Liver (tissue), 9 donors: ENCODE measurements around the gene DGKE. TPM values are rescaled to one million over a fixed set of nuclear protein-coding genes. Genes with fewer than 3 reads are reported as not detected.

Source experiments
- DNase-seq: peaks from one replicate; pipeline ENCODE4 v3.0.0-alpha.2; 2017; ENCODE audit warnings: low spot score
- H3K27ac ChIP-seq, 2 donors: one replicate each; pipeline ENCODE4 v1.7.0; 2013; ENCODE audit warnings: inconsistent platforms in 2 of 2, low read length in 2 of 2, control low read depth in 1 of 2, low read depth in 1 of 2, mild to moderate bottlenecking in 1 of 2
- H3K27me3 ChIP-seq, 4 donors: one replicate each; pipeline versions ENCODE4 v1.6.1 to v1.7.0; 2013; ENCODE audit warnings: low read length in 3 of 4, inconsistent platforms in 1 of 4, mild to moderate bottlenecking in 1 of 4, moderate library complexity in 1 of 4; ENCODE audit not compliant: control insufficient read depth in 4 of 4, insufficient read depth in 4 of 4
- H3K36me3 ChIP-seq, 4 donors: one replicate each; pipeline versions ENCODE4 v1.6.1 to v1.7.0; 2013; ENCODE audit warnings: low read length in 3 of 4, mild to moderate bottlenecking in 3 of 4, low read depth in 1 of 4, moderate library complexity in 1 of 4; ENCODE audit not compliant: control insufficient read depth in 4 of 4, insufficient read depth in 3 of 4
- H3K4me1 ChIP-seq, 4 donors: one replicate each; pipeline versions ENCODE4 v1.6.1 to v1.7.0; 2013; ENCODE audit warnings: low read length in 3 of 4, mild to moderate bottlenecking in 3 of 4, moderate library complexity in 1 of 4; ENCODE audit not compliant: control insufficient read depth in 4 of 4, insufficient read depth in 4 of 4
- H3K4me3 ChIP-seq, 3 donors: one replicate each; pipeline versions ENCODE4 v1.6.1 to v1.7.0; 2013; ENCODE audit warnings: low read length in 3 of 3, control low read depth in 1 of 3, low read depth in 1 of 3, mild to moderate bottlenecking in 1 of 3
- H3K9ac ChIP-seq, 2 donors: one replicate each; pipeline ENCODE4 v1.7.0; 2013; ENCODE audit warnings: low read length in 2 of 2, mild to moderate bottlenecking in 2 of 2, moderate library complexity in 2 of 2, control low read depth in 1 of 2, low read depth in 1 of 2
- H3K9me3 ChIP-seq, 4 donors: one replicate each; pipeline versions ENCODE4 v1.6.1 to v1.7.0; 2013; ENCODE audit warnings: low read length in 3 of 4; ENCODE audit not compliant: control insufficient read depth in 4 of 4
- ATF3 ChIP-seq: IDR thresholded peaks from 2 replicates; pipeline ENCODE4 v1.6.1; 2016; ENCODE audit warnings: antibody characterized with exemption
- CTCF ChIP-seq: fragments of 150-350 bp; IDR thresholded peaks from 2 replicates; pipeline ENCODE4 v1.5.1; 2017; ENCODE audit warnings: improper control_type of control experiment, low read depth, low read length; ENCODE audit not compliant: missing input control
- EGR1 ChIP-seq, 2 donors: IDR thresholded peaks; 2 replicates each; pipeline ENCODE4 v1.6.1; 2016 to 2018; ENCODE audit warnings: antibody characterized with exemption in 2 of 2, low read depth in 2 of 2
- FOXA1 ChIP-seq: IDR thresholded peaks from 2 replicates; pipeline ENCODE4 v1.6.1; 2016; ENCODE audit warnings: antibody characterized with exemption
- GABPA ChIP-seq, 2 donors: IDR thresholded peaks in 1 of 2; conservative IDR thresholded peaks in 1 of 2; 2 replicates each; pipeline ENCODE4 v1.6.1; 2016; ENCODE audit warnings: antibody characterized with exemption in 2 of 2, mild to moderate bottlenecking in 1 of 2, moderate library complexity in 1 of 2
- HNF4A ChIP-seq, 2 donors: conservative IDR thresholded peaks; 2 replicates each; pipeline ENCODE4 v1.6.1; 2016; ENCODE audit warnings: antibody characterized with exemption in 2 of 2, mild to moderate bottlenecking in 2 of 2
- HNF4G ChIP-seq: IDR thresholded peaks from 2 replicates; pipeline ENCODE4 v1.6.1; 2016; ENCODE audit warnings: antibody characterized with exemption
- NR2F2 ChIP-seq: IDR thresholded peaks from 2 replicates; pipeline ENCODE4 v1.6.1; 2016; ENCODE audit warnings: antibody characterized with exemption
- RAD21 ChIP-seq, 2 donors: IDR thresholded peaks; 2 replicates each; pipeline ENCODE4 v1.6.1; 2016; ENCODE audit warnings: antibody characterized with exemption in 2 of 2, mild to moderate bottlenecking in 2 of 2
- SP1 ChIP-seq: IDR thresholded peaks from 2 replicates; pipeline ENCODE4 v1.6.1; 2018; ENCODE audit warnings: antibody characterized with exemption, mild to moderate bottlenecking
- YY1 ChIP-seq: IDR thresholded peaks from 2 replicates; pipeline ENCODE4 v1.6.1; 2016; ENCODE audit warnings: antibody characterized with exemption, mild to moderate bottlenecking
- WGBS: extraction: QIAGEN DNeasy Blood & Tissue Kit; methylation state at CpG from one replicate; pipeline ENCODE4 v1.1.7; 2013; 5-methylcytosine and 5-hydroxymethylcytosine counted together
- polyA plus RNA-seq, 2 donors: library from polyadenylated mRNA; stranded (reverse) in 1 of 2; unstranded in 1 of 2; fragments of 200-250 nt in 1 of 2; fragments of >200 nt in 1 of 2; fragmentation: Nextera tagmentation in 1 of 2; extraction: Ambion mirVana in 1 of 2; gene quantifications; one replicate each; pipeline versions ENCODE4 v1.2.1 to v1.2.3, GENCODE V29; 2013 to 2015
- total RNA-seq, 2 donors: library from RNA; depleted of rRNA; stranded (reverse); fragments of >200 nt; gene quantifications; one replicate each; pipeline ENCODE4 v1.2.3, GENCODE V29; 2014
- TF ChIP-seq, protein P1 (sequence below): IDR thresholded peaks from 2 replicates; pipeline ENCODE4 v1.6.1; 2016; ENCODE audit warnings: antibody characterized with exemption
- TF ChIP-seq, protein P2 (sequence below): IDR thresholded peaks from 2 replicates; pipeline ENCODE4 v1.6.1; 2016; ENCODE audit warnings: antibody characterized with exemption, mild to moderate bottlenecking
- donor health status: healthy.
- donor health status: healthy.
- donor health status: healthy.
- donor health status: healthy.
- donor health status: healthy.

The DGKE gene
- total RNA-seq (1 to 10 TPM; 1.0 to 5.9 TPM), polyA plus RNA-seq (1 to 10 TPM; 1.3 to 4.3 TPM)

GRCh38 chr17:56833809-56834379, at the start of gene DGKE, which contains the start of gene C17orf67:
Gene DGKE (plus strand): TSS chr17:56834151. CDS start chr17:56834796, 645 bp downstream.
Gene C17orf67 (minus strand): TSS chr17:56833920. CDS start chr17:56815810, 18,110 bp downstream.
- Histone ChIP-seq H3K27me3 (no peaks in the 10 kb centered on the region), H3K9ac (peak within 1 kb of the TSS; percentile 27 to 67), H3K9me3 (no peaks in the 10 kb centered on the region), H3K36me3 (no peaks in the 10 kb centered on the region), H3K27ac (peak within 1 kb of the TSS; percentile 90 to 91), H3K4me3 (peak within 1 kb of the TSS; percentile 56 to 74 (median 59)), H3K4me1 (peaks cover 8 to 28% (median 18%) of the 10 kb centered on the region in 4 donors)
- 1% methylated on average over 66 of the region's 66 CpGs for WGBS
- peak; percentile 99 for DNase-seq
- TF ChIP-seq, protein P1, sequence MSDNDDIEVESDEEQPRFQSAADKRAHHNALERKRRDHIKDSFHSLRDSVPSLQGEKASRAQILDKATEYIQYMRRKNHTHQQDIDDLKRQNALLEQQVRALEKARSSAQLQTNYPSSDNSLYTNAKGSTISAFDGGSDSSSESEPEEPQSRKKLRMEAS, result peak; percentile 28
- TF ChIP-seq SP1, result peak; percentile 10
- TF ChIP-seq, protein P2, sequence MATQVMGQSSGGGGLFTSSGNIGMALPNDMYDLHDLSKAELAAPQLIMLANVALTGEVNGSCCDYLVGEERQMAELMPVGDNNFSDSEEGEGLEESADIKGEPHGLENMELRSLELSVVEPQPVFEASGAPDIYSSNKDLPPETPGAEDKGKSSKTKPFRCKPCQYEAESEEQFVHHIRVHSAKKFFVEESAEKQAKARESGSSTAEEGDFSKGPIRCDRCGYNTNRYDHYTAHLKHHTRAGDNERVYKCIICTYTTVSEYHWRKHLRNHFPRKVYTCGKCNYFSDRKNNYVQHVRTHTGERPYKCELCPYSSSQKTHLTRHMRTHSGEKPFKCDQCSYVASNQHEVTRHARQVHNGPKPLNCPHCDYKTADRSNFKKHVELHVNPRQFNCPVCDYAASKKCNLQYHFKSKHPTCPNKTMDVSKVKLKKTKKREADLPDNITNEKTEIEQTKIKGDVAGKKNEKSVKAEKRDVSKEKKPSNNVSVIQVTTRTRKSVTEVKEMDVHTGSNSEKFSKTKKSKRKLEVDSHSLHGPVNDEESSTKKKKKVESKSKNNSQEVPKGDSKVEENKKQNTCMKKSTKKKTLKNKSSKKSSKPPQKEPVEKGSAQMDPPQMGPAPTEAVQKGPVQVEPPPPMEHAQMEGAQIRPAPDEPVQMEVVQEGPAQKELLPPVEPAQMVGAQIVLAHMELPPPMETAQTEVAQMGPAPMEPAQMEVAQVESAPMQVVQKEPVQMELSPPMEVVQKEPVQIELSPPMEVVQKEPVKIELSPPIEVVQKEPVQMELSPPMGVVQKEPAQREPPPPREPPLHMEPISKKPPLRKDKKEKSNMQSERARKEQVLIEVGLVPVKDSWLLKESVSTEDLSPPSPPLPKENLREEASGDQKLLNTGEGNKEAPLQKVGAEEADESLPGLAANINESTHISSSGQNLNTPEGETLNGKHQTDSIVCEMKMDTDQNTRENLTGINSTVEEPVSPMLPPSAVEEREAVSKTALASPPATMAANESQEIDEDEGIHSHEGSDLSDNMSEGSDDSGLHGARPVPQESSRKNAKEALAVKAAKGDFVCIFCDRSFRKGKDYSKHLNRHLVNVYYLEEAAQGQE, result no peak

DNA sequence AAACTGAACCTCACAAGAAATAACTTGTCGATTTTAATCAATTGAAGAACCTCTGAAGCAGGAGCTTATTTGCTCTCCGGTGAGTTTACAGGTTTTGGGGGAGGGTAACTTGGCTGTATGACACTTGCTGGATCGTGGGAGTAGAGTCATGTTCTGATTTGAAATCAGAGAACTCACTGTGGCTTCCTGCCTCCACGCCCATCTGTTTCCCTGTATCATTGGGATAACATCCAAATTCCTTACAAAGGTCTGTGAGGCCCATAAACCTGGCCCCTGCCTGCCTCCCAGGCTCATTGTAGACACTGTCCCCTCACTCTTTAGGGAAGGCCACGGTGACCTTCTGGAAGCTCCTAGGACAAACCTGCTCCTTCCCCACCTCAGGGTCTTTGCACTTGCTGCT, 48.5 kb upstream of the DGKE start:
- H3K27ac ChIP-seq, result no peak overlapping the region
- no peak overlapping the region for H3K9ac ChIP-seq
- H3K4me1 ChIP-seq, result peaks cover 0 to 3% (median under 1%) of the 10 kb centered on the region in 4 donors
- H3K9me3 ChIP-seq, result no peaks in the 10 kb centered on the region
- no peak for TF ChIP-seq FOXA1
- TF ChIP-seq, protein P1, result no peak
- no peak overlapping the region for H3K4me3 ChIP-seq
- 71% methylated on average over 5 of the region's 5 CpGs for WGBS
- H3K36me3 ChIP-seq, result no peaks in the 10 kb centered on the region
- H3K27me3 ChIP-seq, result no peaks in the 10 kb centered on the region
- DNase-seq, result no peak

GRCh38 chr17:56785997-56786680, 47.8 kb upstream of the DGKE start:
- Histone ChIP-seq H3K4me1 (no peaks in the 10 kb centered on the region), H3K9me3 (no peaks in the 10 kb centered on the region), H3K9ac (no peak overlapping the region), H3K36me3 (no peaks in the 10 kb centered on the region), H3K27ac (no peak overlapping the region), H3K27me3 (no peaks in the 10 kb centered on the region), H3K4me3 (no peak overlapping the region)
- no peak for DNase-seq
- WGBS, result 81% methylated on average over 9 of the region's 9 CpGs
- TF ChIP-seq GABPA (IDR thresholded peaks at IDR 0.05 in 1 of 2, conservative IDR thresholded peaks at IDR 0.05 in 1 of 2), result no peak
- TF ChIP-seq RAD21 (IDR thresholded peaks at IDR 0.05), result no peak
- no peak for TF ChIP-seq CTCF
- TF ChIP-seq YY1, result no peak
- TF ChIP-seq SP1, result no peak
- no peak for TF ChIP-seq FOXA1
- TF ChIP-seq, protein P2, result no peak
- TF ChIP-seq HNF4A (conservative IDR thresholded peaks at IDR 0.05), result no peak
- TF ChIP-seq ATF3, result no peak
- TF ChIP-seq EGR1 (IDR thresholded peaks at IDR 0.05; ENCODE audit: low read depth in 2 of 2), result no peak
- no peak for TF ChIP-seq NR2F2
- TF ChIP-seq HNF4G, result no peak
